ENCODE data around the gene TMEM17.

DNA sequence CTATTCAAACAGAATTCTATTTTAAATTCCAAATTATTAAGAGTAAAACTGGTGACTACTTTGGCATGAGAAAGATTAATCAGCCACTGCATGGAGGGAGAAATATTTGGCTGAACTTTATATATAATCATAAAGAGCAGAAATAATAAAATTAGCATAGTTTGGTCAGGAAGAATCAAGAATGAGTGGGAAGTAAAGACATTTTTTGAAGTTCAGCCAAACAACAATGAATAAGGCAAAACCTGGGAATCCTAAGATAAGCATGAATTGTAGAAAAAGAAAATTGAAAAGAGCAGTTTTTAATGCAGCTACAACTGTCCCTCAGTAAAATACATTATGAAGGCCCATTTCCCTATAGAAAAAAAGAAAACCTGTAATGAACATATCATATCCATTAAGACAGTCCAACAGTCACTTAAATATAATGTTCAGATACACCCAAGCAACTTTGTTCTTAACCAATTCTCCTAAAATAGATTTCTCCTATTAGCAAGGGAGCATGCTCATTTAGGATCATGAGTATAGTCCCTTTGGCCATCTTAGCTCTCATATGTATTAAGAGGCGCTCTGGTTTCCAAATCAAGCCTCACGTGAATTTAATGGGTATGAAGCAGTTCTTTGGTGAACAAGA, 6.5 kb downstream of the TMEM17 start:
- TF ChIP-seq CTCF (IDR thresholded peaks at IDR 0.05; ENCODE audit: low read depth, low read length, poor library complexity, severe bottlenecking) (no peak), EZH2phosphoT487 (IDR thresholded peaks at IDR 0.05; ENCODE audit: borderline replicate concordance, low read length) (no peak)
